Rectal smooth muscle tissue (tissue), 1 donor: ENCODE results near the gene TBCD.

Experiments used
- H3K27ac ChIP-seq: one replicate; pipeline ENCODE4 v1.7.0; 2013; ENCODE audit warnings: low read depth, low read length, inconsistent platforms
- H3K27me3 ChIP-seq: one replicate; pipeline ENCODE4 v1.7.0; 2013; ENCODE audit warnings: low read length; ENCODE audit not compliant: control insufficient read depth, insufficient read depth
- H3K36me3 ChIP-seq: one replicate; pipeline ENCODE4 v1.7.0; 2013; ENCODE audit warnings: low read length; ENCODE audit not compliant: control insufficient read depth, insufficient read depth
- H3K4me1 ChIP-seq: one replicate; pipeline ENCODE4 v1.7.0; 2013; ENCODE audit warnings: low read length; ENCODE audit not compliant: control insufficient read depth, insufficient read depth
- H3K4me3 ChIP-seq: one replicate; pipeline ENCODE4 v1.7.0; 2013; ENCODE audit warnings: low read length
- H3K9ac ChIP-seq: one replicate; pipeline ENCODE4 v1.7.0; 2013; ENCODE audit warnings: low read length

Gene TBCD

GRCh38 chr17:82813299-82814051 lies 61.6 kb downstream of the TBCD start:
- H3K36me3 ChIP-seq: peaks cover 7% of the 10 kb centered on the region
- no peak overlapping the region for H3K4me3 ChIP-seq
- no peaks in the 10 kb centered on the region for H3K4me1 ChIP-seq
- no peak overlapping the region for H3K27ac ChIP-seq
- H3K27me3 ChIP-seq: no peaks in the 10 kb centered on the region
- H3K9ac ChIP-seq: no peak overlapping the region

GRCh38 chr17:82814834-82815233 lies 63.0 kb downstream of the TBCD start:
- peaks cover 14% of the 10 kb centered on the region for H3K36me3 ChIP-seq
- H3K4me3 ChIP-seq: no peak overlapping the region
- H3K9ac ChIP-seq: no peak overlapping the region
- no peaks in the 10 kb centered on the region for H3K27me3 ChIP-seq
- no peak overlapping the region for H3K27ac ChIP-seq
- H3K4me1 ChIP-seq: no peaks in the 10 kb centered on the region

GRCh38 chr17:82815354-82815753 lies 63.5 kb downstream of the TBCD start:
- no peak overlapping the region for H3K9ac ChIP-seq
- no peak overlapping the region for H3K27ac ChIP-seq
- H3K4me1 ChIP-seq: no peaks in the 10 kb centered on the region
- H3K27me3 ChIP-seq: no peaks in the 10 kb centered on the region
- no peak overlapping the region for H3K4me3 ChIP-seq
- peaks cover 14% of the 10 kb centered on the region for H3K36me3 ChIP-seq

- H3K4me1 ChIP-seq: no peaks in the 10 kb centered on the region
- H3K27me3 ChIP-seq: no peaks in the 10 kb centered on the region
- no peak overlapping the region for H3K9ac ChIP-seq
- H3K36me3 ChIP-seq: peaks cover 14% of the 10 kb centered on the region
- no peak overlapping the region for H3K4me3 ChIP-seq
- H3K27ac ChIP-seq: no peak overlapping the region
These were observed 64.0 kb downstream of the TBCD start for GRCh38 chr17:82815790-82816305.

GRCh38 chr17:82816358-82816757 lies 64.5 kb downstream of the TBCD start:
- Histone ChIP-seq H3K27ac (no peak overlapping the region), H3K9ac (no peak overlapping the region), H3K4me3 (no peak overlapping the region), H3K36me3 (peaks cover 14% of the 10 kb centered on the region), H3K27me3 (no peaks in the 10 kb centered on the region), H3K4me1 (no peaks in the 10 kb centered on the region)

GRCh38 chr17:82817947-82818346 lies 66.1 kb downstream of the TBCD start:
- H3K4me1 ChIP-seq: no peaks in the 10 kb centered on the region
- H3K4me3 ChIP-seq: no peak overlapping the region
- H3K36me3 ChIP-seq: peaks cover 14% of the 10 kb centered on the region
- no peak overlapping the region for H3K9ac ChIP-seq
- no peak overlapping the region for H3K27ac ChIP-seq
- no peaks in the 10 kb centered on the region for H3K27me3 ChIP-seq

GRCh38 chr17:82820278-82821251 lies 68.7 kb downstream of the TBCD start:
- Histone ChIP-seq H3K27ac (no peak overlapping the region), H3K36me3 (peaks cover 11% of the 10 kb centered on the region), H3K4me3 (no peak overlapping the region), H3K9ac (no peak overlapping the region), H3K27me3 (no peaks in the 10 kb centered on the region), H3K4me1 (no peaks in the 10 kb centered on the region)

- no peak overlapping the region for H3K4me3 ChIP-seq
- H3K27ac ChIP-seq: no peak overlapping the region
- H3K27me3 ChIP-seq: no peaks in the 10 kb centered on the region
- H3K4me1 ChIP-seq: no peaks in the 10 kb centered on the region
- H3K36me3 ChIP-seq: peaks cover 7% of the 10 kb centered on the region
- no peak overlapping the region for H3K9ac ChIP-seq
These were observed 69.7 kb downstream of the TBCD start for GRCh38 chr17:82821554-82821953.

GRCh38 chr17:82822281-82822680 lies 70.4 kb downstream of the TBCD start:
- no peaks in the 10 kb centered on the region for H3K27me3 ChIP-seq
- H3K4me1 ChIP-seq: no peaks in the 10 kb centered on the region
- peaks cover 7% of the 10 kb centered on the region for H3K36me3 ChIP-seq
- no peak overlapping the region for H3K9ac ChIP-seq
- no peak overlapping the region for H3K4me3 ChIP-seq
- H3K27ac ChIP-seq: no peak overlapping the region

GRCh38 chr17:82823004-82823403 lies 71.1 kb downstream of the TBCD start:
- Histone ChIP-seq H3K27ac (no peak overlapping the region), H3K9ac (no peak overlapping the region), H3K36me3 (peaks cover 8% of the 10 kb centered on the region), H3K27me3 (no peaks in the 10 kb centered on the region), H3K4me3 (no peak overlapping the region), H3K4me1 (no peaks in the 10 kb centered on the region)

- Histone ChIP-seq H3K9ac (no peak overlapping the region), H3K27me3 (no peaks in the 10 kb centered on the region), H3K27ac (no peak overlapping the region), H3K4me1 (no peaks in the 10 kb centered on the region), H3K36me3 (peaks cover 7% of the 10 kb centered on the region), H3K4me3 (no peak overlapping the region)
These were observed 73.8 kb downstream of the TBCD start for GRCh38 chr17:82825540-82826124.

- Histone ChIP-seq H3K4me1 (no peaks in the 10 kb centered on the region), H3K9ac (no peak overlapping the region), H3K4me3 (no peak overlapping the region), H3K27me3 (no peaks in the 10 kb centered on the region), H3K27ac (no peak overlapping the region), H3K36me3 (peaks cover 7% of the 10 kb centered on the region)
These were observed 74.3 kb downstream of the TBCD start for GRCh38 chr17:82826211-82826610.
